Urothelium cell line (cell line): ENCODE measurements around the gene CAPN15.
"Not testable (repeated sequence)": the region's sequence is repeated elsewhere in the genome, so short reads cannot be mapped to it uniquely, and the experiment has no call there.

Source experiments
- DNase-seq: peaks from one replicate; pipeline ENCODE4 v3.0.0; 2011; ENCODE audit warnings: low spot score, mixed read lengths
- FAIRE-seq: peaks from 2 replicates; lab custom pipeline; 2011; peaks lifted over from hg19 to GRCh38; lab: Jason Lieb, UNC

Gene CAPN15

DNA sequence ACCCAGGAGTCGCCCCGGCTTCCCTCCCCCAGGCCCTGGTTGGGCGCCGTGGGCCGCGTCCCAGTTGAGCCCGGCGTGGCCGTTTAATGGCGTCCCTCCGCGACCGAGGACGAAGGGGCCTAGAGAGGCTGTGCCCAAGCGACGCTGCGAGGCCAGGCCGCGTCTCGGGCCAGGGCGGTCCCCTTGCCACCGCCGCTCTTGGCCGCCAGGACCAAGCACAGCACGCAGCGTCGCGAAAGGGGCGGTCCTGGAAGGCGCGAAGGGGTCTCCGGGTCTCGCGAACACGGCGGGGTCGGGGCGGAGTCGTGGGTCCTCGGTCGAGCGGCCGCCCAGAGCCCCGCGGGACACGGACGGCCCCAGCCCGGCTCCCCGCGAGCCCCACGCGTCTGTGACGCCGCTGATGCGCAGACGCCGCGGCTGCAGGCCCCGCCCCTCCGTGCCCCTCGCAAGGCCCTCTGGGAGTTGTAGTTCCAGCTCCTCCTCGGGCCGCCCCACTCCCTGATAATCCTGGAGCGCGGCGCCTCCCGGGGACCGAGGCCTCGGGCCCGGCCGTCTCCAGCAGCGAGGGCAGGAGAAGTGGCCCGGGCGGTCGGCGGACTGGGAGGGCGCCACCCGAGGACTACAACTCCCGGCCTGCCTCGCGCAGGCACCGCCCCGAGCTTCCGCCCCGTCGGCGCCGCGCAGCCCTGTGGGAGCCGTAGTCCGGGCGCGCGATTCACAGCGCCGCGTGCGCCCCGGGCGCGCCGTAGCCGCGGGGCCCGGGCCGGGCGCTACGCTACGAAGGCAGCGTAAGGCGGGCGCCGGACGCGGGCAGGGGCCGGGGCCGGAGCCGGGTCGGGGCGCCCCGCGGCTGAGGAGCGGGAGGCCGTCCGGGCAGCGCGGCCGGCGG, at the start of gene CAPN15:
TSS of gene CAPN15 (plus strand) at position 698 of the 889 bp plus-strand sequence. CDS start 19,127 bp downstream, outside the sequence.
- peak; percentile 92 for DNase-seq
- FAIRE-seq, result no peak

DNA sequence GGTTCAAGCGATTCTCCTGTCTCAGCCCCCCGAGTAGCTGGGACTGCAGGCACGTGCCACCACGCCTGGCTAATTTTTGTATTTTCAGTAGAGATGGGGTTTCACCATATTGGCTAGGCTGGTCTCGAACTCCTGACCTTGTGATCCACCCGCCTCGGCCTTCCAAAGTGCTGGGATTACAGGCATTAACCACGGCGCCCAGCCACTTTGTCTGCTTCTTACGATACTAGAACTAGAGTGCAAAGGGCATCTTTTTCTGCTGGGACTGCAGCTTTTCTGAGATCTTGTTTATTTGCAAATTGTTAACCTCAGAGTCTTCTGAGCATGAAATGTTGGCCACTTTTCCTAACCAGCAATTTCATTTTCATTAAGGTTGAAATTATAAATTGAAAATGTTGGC, 49.2 kb upstream of the CAPN15 start:
- not testable (repeated sequence) for FAIRE-seq

DNA sequence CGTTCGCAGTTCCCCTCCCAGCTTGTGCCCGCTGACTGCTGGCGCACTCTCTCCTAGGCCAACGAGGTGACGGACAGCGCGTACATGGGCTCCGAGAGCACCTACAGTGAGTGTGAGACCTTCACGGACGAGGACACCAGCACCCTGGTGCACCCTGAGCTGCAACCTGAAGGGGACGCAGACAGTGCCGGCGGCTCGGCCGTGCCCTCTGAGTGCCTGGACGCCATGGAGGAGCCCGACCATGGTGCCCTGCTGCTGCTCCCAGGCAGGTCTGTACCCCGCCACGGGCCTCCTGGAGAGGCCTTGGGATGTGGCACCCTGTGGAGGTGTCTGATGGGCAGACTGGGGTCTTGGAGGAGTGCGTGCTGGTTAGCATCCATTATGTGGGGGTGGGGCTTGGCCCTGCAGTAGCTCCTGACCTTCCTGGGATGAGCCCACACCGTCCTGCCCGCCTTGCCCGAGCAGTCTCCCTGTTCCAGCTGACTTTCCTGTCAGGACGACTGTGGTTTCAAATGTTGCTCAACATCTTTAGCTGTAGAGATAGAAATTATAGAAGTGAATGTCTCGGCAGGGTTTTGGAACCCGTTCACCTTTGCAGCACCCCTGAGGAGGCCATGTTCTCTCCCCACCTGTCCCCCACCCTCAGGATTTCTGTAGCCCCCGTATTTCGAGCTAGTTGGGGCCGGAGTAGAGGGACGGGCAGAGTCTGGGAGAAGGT, 44.9 kb upstream of the CAPN15 start:
- no peak for FAIRE-seq

More for the DNA sequence above, 49.2 kb upstream of the CAPN15 start:
- DNase-seq, result not testable (repeated sequence)

DNA sequence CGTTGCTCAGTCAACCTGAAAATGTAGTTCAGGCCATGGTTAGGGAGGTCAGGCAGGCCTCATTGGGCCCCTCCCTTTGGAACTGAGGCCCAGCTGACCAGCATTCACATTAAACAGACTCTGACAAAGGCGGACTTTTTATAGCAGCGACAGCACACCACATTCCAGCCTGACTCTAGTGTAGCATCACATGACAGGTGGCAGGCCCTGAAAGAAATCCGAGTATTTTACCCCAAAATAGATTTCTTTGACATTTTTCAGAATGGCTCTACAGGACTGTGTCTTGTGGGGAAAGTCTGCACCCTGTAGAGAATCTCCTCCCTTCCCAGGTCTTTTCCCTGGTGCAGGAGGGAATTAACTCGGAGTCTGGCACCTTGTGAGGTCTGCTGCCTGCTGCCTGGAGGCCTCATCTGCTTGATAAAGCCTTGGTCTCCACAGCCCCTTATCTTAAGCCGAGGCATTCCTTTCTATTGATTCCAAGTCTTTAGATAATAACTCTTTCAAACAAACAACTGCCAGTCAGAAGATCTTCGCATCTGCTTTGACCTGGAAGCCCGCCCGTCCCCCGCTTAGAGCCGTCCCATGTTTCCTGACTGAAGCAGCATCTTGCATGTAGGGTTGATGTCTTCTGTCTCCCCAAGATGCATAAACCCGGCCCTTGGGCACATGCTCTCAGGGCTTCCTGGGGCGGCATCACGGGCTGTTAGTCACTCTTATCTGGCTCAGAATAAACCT, 44.0 kb upstream of the CAPN15 start:
- DNase-seq (no peak), FAIRE-seq (no peak)

More for the DNA sequence above, 44.9 kb upstream of the CAPN15 start:
- DNase-seq, result no peak

DNA sequence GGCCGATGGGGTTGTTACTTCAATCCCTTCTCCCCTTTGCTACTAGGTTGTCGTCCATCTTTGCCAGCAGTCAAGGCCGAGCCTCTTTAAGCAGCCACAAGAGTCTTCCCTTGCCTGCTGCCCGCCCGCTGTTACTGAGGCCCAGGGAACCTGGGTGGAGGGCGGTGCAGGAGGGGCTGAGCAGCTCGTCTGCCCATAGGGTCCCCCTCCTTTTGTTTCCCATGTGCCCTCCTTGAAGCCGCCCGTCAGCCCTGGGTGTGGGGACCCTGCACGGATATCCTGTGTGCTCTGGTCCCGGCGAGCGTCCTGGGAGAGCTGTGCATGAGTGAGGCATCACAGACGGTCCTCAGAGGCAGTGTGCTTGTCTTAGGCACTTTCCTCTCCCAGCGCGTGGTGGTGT, 37.9 kb upstream of the CAPN15 start:
- DNase-seq, result no peak
- FAIRE-seq, result no peak

DNA sequence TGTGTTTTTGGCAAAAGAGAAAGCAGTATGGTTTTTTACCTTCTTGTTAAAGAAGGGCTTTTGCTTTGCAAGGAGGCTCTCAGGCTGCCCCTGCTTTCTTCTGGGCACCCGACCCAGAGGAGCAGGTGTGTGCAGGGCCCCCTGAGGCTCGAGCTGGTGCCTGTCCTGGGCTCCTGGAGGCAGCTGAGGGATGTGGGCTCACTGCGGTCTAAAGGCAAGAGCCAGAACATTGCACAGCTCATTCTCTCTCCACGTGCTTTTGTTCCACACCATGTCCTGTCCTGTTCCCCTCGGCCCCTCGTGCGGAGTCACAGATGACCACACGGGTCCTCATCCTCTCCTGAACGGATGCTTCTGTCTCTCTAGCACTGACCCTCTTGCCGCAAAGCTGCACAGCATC, 36.7 kb upstream of the CAPN15 start:
- no peak for FAIRE-seq
- DNase-seq, result no peak

DNA sequence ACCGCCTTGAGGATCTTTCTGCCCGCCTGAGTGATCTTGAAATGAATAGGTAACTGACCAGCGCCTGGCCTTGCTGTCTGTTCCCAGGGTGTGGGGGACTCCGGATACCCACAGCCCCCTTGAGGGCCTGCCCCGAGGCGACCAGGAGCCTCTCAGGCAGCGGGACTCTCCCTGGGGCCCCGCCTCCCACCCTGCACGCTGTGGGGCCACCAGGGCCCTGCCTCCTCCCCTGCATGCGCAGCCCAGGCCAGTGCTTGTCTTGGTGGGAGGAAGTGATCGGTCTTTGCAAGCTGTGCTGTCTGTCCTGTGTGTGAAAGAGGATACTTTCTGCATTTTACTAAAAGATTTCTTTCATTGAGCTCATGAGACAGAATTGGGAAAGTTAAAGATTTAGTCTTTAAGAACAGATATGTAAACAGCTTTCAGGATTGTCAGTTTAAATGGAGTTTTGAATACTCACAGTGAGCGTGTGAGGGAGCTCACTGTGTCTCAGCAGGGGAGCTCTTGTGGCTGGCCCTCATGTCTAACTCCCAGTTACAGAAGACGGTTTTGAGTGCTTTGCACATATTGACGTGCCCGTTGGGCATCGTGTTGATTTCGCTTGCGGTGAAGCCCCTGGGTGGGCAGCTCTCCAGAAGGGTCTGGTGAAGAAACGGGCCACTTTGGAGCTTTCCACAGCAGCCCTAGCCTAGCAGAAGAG, 36.1 kb upstream of the CAPN15 start:
- DNase-seq (no peak), FAIRE-seq (no peak)

DNA sequence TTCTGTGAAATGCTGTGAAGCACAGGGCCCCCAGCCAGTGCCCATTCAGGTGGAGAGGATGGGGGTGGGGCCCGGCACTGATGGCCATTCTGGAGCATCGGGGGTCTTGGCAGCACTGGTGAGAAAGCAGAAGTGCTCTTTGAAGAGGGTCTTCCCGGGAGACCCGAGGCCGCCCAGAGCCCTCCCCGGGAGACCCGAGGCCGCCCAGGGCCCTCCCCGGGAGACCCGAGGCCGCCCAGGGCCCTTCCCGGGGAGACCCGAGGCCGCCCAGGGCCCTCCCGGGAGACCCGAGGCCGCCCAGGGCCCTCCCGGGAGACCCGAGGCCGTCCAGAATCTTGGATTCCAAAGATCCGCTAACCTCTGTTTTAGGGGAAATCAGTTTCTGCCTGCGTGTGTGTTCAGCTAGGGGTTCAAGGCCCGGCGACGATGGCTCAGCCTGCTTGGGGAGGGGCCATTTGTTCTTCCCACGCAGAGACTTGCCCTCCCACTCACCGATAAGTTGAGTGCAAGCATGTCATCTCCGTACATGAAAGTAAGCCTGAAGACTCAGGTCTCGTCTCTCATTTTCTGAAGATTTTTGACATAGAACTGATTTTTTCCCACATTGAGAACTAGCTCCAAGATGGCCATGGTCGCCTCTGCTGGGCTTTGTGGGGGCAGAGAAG, 35.2 kb upstream of the CAPN15 start:
- no peak for DNase-seq
- FAIRE-seq, result no peak

DNA sequence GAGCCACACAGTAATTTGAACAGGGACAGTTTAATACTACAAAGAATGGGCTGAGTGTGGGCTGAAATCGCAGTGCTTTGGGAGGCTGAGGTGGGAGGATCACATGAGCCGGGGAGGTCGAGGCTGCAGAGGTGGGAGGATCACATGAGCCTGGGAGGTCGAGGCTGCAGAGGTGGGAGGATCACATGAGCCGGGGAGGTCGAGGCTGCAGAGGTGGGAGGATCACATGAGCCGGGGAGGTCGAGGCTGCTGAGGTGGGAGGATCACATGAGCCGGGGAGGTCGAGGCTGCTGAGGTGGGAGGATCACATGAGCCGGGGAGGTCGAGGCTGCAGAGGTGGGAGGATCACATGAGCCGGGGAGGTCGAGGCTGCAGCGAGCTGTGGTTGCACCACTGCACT, 32.8 kb upstream of the CAPN15 start:
- not testable (repeated sequence) for DNase-seq
- FAIRE-seq, result peak; percentile 95

DNA sequence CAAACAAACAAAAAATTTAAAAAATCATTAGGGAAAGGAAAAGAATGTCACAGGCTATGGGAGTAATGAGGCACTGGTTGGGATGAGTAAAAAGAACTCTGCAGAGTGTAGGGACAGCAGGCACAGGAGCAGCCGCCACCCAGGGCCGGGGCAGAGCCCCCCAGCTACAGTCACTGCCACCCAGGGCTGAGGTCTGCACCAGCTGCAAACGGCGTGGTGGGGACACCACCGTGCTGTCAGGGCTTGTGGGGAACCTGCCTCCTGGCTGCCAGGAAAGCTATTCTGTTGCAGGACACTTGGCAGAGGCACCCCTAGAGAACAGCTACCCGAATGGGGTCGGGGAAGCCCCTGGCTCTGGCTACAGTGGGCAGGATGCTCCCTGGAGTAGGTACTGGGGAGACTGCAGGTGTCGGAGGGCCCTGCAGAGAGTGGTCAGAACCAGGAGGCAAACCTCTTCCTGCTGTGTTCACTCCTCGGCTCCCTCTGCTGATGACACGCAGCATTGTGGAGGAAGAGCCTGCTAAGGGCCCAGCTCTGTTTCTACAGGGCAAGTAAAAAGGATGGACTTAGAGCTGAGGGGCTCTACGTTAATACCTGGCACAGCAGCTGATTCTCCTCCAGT, 32.3 kb upstream of the CAPN15 start:
- FAIRE-seq (no peak), DNase-seq (peak; percentile 41)

DNA sequence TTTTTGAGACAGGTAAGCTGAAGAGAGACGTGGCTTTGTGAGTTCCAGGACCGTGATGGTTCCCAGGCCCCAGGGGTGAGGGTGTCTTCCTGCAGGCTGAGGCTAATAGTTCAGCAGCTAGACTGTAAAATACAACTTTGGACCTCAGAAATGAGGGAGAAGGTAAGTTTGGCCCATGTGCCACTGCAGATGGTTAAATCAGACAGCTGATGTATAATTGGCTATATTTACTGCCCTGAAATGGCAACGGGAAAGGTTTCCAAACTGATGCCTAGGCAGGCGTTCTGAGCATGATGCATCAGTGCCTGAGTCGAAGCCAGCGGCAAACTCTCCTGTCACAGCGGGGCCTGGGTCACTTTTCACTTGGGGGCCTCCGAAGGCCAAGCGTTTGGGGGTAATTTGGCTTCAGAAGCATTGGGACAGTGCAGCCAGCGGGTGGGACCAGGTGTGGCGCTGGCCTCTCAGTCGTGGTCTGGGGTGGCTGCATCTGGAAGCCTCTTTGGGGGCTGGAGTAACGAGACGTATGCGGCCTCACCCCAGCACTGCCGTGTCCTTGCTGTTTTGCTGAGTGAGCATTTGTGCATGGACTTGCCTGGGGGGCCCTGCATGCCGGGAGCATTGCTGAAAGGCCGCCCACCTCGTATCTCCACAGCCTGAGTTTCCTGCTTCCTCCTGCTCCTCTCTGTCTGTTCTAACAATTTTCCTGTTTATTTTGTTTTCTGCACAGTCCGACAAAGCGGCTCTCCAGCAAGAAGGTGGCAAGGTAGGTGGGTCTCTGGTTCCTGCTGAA, 31.2 kb upstream of the CAPN15 start:
- no peak for DNase-seq
- FAIRE-seq, result no peak

DNA sequence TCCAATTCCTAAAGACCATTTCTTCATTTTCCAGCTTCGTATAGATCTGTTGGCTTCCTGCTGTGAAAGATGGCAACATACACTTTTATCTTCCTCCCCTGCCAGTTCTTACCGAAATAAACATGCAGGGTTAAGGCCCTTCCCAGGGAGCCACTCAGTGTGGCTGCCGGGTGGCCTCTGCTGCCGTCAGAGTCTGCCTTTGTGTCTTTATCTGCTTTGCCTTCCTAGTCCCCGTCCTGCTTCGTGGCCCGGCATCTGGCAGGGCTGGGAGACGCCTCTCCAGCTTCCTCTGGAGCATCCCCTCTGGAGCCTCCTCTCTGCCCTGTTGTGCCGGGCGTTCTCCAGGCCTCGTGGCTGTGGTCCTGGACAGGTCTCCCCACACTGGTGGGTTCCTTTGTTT, 30.3 kb upstream of the CAPN15 start:
- no peak for DNase-seq
- FAIRE-seq, result no peak

DNA sequence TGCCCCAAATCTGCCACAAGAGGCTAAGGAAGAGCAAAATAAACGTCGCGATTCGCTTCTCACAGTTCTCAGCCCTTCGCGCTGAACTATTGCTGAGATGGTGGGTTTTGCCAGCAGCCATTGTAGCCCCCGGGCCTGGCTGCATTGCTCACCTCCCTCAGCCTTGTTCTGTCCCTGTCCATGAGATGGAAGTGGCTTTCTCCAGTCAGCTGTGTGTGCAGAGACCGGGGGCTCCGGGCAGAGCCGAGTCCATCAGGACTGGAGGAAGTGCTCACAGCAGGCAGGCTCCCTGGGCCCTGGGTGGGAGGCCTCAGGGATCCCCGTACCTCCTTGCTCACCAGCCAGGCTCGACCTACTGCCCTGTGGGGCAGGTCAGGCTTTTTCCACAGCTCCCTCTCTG, 27.6 kb upstream of the CAPN15 start:
- DNase-seq, result no peak
- FAIRE-seq, result no peak

DNA sequence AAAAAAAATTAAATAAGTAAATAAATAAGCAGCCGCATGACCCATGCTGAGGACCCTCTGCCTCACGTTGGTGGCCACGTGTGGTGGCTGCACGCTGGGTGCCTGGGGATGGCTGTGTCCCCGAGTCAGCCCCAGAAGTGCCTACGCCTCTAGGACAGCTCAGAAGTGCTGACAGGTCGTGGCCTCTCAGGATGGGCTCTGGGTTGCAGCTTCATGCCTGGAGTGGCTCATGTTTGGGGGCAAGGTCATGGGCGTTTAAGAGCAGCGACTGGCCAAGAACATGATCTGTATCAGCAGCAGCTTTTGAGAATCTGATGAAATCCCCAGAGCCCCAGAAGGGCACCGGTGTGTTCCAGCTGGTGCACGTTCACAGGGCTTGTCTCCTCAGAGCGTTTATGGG, 26.8 kb upstream of the CAPN15 start:
- DNase-seq, result no peak
- no peak for FAIRE-seq

DNA sequence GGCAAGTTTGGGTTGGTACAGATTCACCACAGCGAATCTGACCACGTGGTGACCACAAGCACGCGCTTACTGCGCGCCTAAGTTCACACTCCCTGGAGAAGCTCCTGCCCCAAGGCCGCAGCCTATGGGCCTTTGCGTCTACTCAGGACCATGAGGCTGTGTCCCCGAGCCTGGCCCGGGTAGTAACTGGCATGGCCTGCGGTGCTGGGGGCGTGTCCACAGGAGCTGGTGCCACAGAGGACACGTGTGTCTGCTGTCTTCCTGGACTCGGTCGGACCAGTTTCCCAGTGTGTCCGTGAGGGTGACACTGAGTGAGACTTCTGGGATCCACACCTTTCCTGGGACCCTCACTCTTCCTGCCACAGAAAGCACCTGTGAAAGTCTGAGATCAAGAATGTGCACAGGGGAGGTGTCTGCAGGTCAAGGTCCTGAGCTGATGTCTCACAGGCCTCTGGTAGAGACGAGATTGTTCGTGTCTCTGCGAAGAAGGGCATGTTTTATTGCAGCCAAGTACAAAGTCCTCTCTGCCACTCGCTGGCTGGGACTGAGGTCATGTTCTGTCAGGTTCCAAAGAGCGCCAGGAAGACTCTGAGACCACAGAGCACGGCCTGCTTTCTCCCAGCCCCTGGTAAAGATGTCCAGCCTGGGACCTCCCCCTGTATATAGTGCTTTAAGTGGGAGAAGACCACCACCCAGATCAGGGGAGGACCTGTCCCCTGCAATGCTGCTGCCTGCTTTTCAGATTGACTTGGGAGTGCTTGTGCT, 25.2 kb upstream of the CAPN15 start:
- FAIRE-seq, result no peak
- no peak for DNase-seq

DNA sequence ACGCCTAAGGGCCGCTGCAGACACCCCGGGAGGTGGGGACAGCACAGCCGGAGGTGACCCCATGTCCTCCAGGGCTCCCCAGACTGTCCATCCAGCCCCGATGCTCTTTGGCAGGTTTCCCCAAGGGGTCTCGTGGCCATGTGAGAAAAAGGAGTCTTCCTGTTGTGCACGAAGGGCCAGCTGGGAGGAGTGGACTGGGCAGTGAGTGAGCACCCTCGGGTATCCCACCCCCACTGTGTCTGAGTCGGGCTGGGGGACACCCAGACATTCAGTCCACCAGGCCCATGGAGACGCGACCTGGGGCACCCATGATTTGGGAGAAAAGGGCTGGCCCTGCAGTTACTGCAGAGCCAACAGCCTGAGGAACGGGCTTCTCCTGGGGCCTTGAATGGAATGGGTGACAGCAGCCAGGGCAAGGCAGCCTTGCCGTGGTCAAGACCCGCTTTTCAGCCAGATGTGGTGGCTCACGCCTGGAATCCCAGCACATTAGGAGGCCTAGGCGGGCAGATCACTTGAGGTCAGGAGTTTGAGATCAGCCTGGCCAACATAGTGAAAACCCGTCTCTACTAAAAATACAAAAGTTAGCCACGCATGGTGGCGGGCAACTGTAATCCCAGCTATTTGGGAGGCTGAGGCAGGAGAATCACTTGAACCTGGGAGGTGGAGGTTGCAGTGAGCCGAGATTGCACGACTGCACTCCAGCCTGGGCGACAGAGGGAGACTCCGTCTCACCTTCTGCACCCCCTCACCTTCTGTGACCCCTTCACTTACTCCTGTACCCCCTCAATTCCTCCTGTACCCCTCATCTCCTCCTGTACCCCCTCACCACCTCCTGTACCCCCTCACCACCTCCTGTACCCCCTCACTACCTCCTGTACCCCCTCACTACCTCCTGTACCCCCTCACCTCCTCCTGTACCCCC, 24.1 kb upstream of the CAPN15 start:
- FAIRE-seq (no peak), DNase-seq (no peak)
